GM20000 (cell line): ENCODE data around the gene SIRT4.

Source experiments
- DNase-seq: peaks from one replicate; pipeline ENCODE4 v3.0.0; 2012; ENCODE audit warnings: low spot score
- TF ChIP-seq, protein P1 (sequence below): IDR thresholded peaks from 2 replicates; pipeline ENCODE4 v1.5.1; 2012; ENCODE audit warnings: mild to moderate bottlenecking, control low read depth; ENCODE audit errors: extremely low read depth, missing control alignments

The SIRT4 gene

DNA sequence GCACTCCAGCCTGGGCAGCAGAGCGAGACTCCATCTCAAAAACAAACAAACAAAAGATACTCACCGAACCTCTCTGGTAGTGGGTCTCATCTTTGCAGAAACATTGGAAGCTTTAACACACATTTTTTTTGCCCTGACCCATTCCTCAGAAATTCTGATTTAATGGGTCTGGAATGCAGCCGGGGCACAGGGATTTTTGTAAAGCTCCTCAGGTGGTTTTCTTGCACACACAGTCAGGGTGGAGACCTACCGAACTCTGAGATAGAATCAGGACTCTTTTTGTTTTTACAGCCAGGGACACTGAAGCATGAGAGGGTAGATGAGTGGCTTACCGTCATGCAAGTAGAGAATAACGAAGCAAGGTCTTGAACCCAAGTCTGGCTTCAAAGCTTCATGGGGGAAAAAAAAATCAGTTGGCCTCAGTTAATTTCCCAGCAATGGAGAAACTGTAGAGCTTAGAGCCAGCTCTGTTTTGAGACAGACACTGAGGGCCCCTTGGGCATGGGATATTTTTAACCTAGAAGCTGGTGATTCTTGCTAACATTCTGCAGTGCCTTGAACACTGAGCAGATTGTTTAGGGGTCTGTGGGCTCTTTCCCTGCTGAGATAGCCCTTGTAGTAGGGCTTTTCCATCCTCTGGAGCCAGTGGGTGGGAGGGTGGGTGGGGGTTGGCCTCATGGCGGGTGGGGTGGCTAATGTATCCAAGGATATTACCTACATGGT, 15.2 kb upstream of the SIRT4 start:
- TF ChIP-seq, protein P1, sequence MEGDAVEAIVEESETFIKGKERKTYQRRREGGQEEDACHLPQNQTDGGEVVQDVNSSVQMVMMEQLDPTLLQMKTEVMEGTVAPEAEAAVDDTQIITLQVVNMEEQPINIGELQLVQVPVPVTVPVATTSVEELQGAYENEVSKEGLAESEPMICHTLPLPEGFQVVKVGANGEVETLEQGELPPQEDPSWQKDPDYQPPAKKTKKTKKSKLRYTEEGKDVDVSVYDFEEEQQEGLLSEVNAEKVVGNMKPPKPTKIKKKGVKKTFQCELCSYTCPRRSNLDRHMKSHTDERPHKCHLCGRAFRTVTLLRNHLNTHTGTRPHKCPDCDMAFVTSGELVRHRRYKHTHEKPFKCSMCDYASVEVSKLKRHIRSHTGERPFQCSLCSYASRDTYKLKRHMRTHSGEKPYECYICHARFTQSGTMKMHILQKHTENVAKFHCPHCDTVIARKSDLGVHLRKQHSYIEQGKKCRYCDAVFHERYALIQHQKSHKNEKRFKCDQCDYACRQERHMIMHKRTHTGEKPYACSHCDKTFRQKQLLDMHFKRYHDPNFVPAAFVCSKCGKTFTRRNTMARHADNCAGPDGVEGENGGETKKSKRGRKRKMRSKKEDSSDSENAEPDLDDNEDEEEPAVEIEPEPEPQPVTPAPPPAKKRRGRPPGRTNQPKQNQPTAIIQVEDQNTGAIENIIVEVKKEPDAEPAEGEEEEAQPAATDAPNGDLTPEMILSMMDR = no peak
- no peak for DNase-seq

DNA sequence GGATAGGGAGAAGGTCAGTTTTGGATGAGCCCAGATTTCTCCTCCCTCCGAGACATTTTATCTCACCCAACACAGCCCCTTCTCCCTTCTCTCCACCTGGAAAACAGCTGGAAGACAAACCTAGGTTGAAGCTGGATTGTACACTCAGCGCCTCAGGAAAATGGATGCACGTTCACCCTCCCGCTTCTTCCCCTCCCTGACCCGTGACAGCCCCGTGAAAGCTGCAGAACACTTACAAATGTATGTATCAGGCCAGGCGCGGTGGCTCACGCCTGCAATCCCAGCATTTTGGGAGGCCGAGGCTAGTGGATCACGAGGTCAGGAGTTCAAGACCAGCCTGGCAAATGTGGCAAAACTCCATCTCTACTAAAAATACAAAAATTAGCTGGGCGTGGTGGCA, 14.6 kb upstream of the SIRT4 start:
- TF ChIP-seq, protein P1 = no peak
- DNase-seq = no peak

DNA sequence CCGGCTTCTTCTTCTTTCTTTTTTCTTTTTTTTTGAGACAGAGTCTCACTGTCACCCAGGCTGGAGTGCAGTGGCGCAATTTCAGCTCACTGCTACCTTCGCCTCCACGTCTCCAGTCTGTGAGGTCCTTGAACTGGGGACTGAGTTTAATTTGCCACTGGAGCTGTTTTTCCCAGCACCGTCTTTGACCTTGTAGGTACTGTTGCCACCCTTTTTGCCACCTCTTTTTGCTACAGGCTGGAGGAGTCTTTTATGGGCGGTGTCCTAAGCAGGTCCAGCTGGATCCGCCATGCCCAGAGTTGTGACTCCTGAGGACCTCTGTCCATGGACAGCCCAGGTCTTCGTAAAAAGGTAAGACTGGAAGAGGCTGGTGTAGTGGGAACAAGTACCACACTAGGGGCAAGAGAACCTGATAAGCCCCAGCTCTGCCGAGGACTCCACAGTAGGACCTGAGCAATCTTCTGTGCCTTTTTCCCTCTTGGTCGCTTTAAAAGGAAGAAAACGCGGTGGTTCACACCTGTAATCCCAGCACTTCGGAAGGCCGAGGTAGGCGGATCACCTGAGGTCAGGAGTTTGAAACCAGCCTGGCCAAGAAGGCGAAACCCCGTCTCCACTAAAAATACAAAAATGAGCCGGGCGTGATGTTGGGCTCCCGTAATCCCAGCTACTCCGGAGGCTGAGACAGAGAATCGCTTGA, 11.4 kb upstream of the SIRT4 start:
- no peak for DNase-seq
- TF ChIP-seq, protein P1 = no peak

DNA sequence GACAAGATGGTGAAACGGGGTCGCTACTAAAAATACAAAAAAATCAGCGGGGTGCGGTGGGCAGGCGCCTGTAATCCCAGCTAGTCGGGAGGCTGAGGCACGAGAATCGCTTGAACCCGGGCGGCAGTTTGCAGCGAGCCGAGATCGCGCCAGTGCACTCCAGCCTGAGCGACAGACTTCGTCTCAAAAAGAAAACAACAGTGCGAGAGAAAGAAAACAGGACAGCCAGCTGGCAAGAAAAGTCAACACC, 9.8 kb upstream of the SIRT4 start:
- no peak for DNase-seq
- TF ChIP-seq, protein P1 = no peak

DNA sequence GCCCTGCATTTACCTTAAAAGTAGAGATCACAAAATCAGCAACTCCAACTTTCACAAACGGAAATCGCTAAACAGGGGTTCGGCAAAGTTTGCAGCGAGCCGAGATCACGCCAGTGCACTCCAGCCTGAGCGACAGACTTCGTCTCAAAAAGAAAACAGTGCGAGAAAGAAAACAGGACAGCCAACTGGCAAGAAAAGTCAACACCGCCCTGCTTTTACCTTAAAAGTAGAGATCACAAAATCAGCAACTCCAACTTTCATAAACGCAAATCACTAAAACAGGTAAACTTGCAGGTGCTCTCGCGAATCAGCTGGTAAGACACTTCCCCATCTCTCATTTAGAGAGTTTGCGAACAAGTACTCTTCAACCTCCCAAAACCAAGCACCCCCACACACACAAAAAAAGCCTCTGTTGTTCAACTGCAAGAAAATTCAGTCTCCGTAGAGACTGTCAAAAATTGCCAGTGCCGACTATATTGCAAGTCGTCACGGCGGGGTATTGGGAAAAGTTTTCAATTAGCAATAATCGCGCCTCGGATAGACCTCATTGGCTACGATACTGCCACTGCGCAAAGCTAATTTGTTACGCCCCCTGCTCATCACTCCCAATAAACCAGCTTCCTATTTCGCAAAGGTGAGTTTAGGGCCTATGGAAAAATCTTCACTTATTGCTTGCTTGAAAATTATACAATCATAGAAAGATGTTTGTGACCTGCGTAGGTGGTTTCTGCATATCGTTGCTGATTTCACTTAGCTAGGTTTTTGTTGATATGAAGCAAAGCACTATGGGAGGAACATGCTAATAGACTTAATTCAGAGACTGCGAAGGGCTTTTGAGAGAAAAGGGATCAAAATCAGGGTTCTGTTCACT, 9.2 kb upstream of the SIRT4 start, which contains the start of gene RNU4-1:
TSS of gene RNU4-1 (minus strand) at position 577 of the 871 bp plus-strand sequence.
- peak; percentile 52 for DNase-seq
- TF ChIP-seq, protein P1 = no peak

DNA sequence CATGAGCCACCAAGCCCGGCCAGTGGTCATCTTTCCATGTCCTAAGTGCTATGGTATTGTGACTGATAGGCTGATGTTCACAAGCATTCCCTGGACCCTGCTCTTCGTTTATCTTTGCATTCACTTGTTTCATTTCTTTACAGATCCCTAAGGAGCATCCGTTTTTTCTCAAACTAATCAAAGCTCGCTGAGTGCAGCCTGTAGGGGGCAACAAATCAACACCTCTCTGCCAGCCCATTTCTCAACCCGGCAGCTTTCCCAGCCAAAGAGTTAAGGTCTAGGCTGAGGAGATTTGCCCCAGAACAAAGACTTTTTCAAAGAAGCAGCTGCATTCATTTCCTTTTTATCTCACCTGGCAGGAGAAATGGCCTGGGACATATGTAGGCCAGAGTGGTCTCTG, 12.1 kb downstream of the SIRT4 start:
- TF ChIP-seq, protein P1 = no peak
- DNase-seq = no peak

DNA sequence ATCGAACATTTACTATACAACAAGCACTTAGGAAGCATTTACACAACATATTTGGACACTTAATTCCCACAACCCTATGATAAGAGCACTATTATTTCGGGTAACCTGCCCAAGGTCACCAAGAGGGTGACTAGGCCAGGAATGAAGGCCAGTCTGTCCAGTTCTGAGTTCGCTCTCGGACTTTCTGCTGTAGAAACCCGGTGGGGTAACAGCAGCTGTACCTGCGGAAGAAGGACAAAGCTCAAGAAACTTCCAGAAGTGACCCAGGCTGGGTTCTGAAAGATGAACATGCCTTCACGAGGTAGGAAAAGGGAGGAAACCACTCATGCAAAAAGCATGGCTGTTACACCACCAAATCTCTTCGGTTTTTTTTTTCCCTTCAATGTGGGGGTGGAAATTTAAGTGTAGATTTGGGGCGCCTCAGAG, 14.7 kb downstream of the SIRT4 start:
- TF ChIP-seq, protein P1 = no peak
- DNase-seq = no peak
